NCI-H1436 treated with DMSO at 0.1 percent for 48 hours (cell line): ENCODE measurements around the gene UBE2H.
A peak's percentile ranks its signal among the peaks of the same experiment; 100 is the strongest.

Source experiments
- DNase-seq: peaks from one replicate; lab custom pipeline; 2025; lab: John Stamatoyannopoulos, UW

The UBE2H gene

DNA sequence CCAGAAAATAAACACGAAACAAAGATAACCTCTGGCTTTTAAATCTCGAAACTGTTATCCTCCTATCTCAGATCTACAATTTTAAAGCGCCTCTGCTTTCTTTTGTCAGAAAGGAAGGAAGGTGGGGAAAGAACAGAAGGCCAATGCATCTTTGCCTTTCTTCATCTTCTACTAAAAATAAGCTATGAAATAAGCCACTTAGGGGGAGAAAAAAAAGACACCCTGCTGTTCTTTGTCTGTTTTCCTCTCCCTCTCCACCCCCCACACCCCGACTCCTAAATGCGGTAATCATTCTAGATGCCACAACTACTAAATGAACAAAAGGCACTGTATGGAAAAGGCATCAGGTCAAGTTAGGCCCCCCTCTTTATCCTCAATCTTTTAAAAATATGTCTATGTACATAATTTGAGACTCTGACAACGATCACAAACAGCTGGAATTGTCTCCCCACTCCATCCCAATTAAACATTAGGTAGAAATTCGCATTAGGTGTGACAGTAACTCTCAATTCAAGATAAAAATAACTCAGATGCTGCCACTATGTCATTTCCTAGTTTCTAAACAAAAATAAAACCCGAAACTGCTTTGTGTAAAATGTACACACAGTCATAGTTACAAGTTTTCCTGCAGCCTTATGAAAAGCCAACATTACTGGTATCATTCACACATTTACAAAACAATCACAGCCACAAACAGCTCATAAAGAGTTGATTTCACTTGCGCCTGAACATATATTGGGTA, 2.4 kb downstream of the UBE2H start:
- no peak for DNase-seq

DNA sequence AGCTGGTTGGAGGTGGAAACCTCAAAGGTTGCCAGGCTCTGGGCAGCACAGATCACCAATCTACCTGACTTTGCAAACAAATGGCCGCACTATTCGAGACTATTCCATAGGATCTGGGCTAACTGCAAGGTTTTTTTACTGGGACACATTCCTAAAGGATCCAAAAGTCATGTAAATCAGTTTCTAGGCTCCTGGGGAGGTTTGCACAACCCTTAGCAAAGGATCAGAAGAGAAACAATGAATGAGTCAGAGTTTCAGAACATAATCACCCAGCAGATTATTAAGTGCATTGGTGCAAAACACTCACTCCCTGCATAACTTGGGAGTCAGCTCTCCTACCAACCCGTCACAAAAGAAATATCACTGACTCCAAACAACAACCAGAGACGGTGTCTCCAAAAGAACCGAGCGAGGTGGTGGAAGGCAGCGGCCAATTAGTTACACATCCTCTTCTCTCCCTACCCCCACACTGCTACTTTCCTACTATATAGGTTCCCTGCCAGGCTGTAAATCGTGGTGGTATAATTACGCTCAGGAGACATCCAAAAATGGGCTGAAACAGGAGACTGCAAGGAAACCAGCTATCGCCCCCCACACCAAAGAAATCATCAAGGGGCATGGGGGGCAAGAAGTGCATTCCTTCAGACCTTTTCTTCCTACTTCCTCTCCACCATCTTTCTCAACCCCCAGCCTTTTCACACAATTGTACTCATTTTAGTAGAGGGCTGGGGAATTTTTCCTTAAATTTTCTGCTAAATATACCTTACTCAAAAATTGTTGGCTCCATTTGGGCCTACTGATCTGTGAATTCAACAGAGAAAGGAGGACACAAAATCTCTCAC, 3.2 kb downstream of the UBE2H start:
- DNase-seq = no peak

DNA sequence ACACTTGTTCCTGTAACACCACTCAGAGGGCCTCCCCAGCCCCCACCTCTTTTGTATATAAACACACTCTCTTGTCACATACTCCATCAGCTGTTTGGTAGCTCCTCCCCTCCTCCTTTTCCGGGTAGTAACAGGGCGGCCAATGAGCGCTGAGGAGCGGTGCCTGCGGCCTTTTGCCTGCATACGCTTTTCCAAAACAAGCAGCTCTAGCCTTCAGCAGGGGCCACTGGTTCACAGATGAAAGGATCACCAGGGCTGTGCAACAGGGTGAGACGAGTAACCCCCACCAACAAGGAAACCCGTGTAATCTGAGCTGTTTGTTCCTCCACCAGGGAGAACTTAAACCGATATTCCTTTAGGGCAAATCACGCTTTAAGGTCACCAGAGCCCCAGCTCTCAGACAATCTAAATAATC, 3.9 kb downstream of the UBE2H start:
- peak; percentile 60 for DNase-seq

DNA sequence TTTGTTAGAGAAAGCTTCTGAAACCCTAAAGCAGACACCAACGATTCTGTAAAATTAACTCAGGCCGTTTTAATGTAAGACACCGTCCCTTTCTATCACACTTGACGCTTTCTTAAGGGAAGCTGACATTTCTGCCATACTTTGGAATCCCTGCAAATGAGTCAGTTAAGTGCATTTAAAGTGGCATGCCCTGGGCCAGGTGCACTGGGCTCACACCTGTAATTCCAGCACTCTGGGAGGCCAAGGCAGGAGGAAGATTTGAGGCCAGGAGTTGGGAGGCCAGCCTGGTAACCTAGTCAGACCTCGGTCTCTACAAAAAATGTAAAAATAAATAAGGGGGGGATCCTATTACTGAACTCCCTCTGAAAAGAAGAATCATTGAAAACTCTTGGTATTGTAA, 4.4 kb downstream of the UBE2H start:
- no peak for DNase-seq

DNA sequence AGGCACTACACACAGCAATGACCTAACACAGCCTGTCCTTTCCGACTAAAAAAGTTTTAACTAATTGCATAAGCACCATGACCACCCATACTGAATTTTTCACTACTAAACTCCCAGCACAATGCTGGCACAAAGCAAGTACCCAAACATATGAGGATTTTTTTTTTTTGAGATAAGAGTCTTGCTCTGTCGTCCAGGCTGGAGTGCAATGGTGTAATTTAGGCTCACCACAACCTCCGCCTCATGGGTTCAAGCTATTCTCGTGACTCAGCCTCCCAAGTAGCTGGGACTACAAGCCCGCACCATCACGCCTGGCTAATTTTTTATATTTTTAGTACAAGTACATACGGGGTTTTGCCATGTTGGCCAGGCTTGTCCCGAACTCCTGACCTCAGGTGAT, 5.1 kb downstream of the UBE2H start:
- no peak for DNase-seq

DNA sequence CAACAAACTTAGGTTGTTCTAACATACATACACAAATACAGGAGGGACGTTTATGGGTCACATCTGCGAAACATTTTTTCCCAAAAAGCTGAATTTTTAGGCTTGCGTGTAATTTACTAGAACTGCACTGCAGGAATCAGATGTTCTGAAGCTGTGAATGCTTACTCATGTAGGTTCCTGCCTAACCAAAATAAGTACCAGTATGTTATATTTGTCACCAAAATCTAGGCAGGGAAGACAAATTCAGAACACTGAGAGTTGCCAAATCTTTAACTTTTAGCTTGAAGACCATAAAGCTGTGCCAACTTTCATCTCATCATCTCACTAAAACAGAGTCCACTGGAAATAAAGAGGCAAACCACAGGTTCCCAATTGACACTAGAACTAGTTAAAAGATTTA, 5.7 kb downstream of the UBE2H start:
- no peak for DNase-seq

DNA sequence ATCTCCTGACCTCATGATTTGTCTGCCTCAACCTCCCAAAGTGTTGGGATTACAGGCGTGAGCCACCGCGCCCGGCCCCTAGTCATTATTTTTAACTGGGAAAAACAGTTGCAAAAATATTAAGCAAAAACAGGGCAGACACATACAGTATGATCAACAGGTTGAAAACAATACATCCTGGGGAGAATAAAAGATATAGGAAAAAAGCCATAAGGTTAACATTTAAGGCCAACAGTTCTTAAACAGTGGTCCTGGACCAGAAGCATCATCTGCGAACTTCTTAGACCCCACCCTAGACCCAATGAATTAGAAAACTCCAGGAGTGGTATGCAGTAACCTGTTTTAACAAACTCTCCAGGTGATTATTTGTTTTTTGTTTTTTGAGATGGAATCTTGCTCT, 6.5 kb downstream of the UBE2H start:
- no peak for DNase-seq

DNA sequence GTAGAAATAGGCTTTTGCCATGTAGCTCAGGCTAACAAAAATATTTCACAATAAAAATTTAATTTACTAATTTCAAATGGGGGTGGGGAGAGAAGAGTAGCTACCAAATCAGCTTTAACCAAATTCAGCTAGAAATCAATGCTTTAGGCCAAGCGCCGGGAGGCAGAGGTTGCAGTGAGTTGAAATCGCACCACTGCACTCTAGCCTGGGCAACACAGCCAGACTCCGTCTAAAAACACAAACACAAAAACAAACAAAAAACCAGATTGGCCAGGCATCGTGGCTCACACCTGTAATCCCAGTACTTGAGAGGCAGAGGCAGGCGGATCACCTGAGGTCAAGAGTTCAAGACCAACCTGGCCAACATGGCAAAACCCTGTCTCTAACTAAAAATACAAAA, 9.4 kb downstream of the UBE2H start:
- no peak for DNase-seq

DNA sequence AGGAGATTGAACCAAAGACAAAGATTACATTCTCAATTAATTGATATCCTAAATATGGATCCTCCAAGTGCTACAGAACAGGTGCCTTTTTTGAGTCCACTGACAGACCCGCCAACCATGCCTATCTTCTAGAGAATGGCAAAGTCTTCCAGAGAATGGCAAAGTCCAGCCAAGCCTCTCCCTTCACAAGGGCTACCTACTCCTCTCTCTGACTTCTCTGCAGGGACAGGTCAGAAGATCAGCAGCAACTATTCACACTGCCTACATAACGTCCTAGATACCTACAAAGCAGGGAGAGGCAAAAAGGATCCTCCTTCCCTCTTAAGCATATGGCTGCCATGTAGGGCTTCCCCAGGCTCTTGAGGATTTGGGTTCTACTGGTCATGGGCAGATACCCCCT, 12.4 kb downstream of the UBE2H start:
- DNase-seq = no peak

DNA sequence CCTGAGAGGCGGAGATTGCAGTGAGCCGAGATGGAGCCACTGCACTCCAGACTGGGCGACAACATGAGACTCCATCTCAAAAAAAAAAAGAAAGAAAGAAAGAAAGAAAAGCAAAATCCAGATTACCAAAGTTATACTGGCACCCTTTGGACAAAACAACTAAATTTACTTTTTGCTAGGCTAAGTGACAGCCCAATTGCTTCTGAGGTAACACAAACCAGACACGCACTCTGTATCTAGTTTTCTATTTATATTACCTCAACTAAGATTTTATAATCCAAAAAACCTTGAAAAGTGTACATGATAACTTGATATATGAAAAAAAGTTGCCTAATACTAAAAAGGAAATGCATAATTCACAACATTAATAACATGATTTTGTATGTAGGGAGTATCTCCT, 12.9 kb downstream of the UBE2H start:
- no peak for DNase-seq

DNA sequence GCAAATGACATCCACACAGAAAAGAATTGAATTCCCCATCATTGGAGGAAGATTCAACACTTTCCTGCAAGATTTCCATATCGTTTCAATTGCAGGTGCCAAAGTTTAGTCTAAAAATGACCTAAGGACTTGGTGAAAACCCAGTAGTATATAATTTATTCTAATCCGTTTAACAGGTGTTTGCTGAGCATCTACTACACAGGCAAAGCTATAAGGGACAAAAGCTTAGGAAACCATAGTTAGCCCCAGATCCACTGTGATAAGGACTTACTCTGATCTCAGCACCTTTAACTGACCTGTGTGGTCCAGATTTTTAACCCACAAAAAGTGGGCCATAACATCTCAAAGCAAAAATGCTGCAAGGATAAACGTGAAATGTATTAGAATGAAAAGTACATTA, 19.1 kb downstream of the UBE2H start:
- no peak for DNase-seq

DNA sequence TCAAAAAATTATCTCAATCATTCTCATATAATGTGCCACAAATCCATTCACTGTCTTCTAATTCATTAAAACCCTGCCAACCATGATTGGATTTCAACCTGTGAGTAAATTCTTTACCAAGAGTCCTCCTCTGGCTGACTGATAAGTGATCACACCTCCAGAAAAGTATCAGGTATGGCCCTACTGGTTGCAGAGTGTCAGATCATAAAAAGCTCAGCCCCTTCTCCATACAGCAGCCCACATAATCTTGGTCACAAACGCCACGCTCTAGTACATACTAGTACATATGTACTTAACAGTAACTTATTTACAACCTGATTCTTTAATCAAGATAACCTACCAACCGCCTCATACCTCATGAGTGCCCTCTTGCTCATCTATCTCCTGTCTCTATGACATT, 26.1 kb downstream of the UBE2H start:
- DNase-seq = no peak

DNA sequence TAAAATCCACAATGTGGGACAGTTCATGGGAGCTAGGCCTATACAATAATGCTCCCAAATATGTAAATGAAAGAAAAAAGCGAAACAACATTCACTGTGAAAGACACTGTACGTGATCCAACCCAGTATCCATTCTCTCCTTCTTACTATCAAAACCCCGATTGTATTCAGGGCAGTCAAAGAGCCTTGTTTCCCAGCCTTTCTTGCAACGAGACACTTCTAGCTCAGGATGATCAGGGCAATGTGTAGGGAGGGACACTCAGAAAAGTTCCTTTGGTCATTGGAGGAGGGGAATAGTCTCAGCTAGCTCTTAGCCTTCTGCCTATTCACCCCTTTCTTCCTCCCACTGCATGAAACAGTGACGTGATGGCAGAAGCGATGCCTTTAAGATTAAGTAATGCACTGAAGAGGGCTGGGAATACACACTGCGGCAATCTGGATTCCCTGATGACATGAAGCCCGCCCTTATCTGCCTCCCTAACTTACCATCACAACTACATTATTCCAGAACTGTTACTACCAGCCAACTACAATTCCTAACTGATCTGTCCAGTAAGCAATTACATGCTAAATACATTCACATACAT, 27.3 kb downstream of the UBE2H start:
- no peak for DNase-seq

DNA sequence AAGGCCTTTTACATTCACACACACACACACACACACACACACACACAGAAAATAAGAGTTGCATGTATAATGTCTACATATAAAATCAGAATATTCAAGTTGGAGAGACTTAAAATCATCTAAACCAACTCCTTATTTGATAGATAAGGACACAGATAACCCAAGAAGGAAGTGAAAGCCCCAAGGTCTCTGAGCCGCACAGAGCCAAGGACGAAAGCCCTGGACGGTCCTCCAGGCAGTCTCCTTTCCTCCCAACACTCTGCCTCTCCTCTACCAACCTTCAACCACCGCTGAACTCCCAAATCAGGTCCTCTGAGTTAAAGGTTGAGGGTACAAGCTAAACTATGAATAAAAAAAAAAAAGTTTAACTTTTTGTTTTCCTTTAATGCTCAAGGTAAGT, 28.2 kb downstream of the UBE2H start:
- DNase-seq = no peak

DNA sequence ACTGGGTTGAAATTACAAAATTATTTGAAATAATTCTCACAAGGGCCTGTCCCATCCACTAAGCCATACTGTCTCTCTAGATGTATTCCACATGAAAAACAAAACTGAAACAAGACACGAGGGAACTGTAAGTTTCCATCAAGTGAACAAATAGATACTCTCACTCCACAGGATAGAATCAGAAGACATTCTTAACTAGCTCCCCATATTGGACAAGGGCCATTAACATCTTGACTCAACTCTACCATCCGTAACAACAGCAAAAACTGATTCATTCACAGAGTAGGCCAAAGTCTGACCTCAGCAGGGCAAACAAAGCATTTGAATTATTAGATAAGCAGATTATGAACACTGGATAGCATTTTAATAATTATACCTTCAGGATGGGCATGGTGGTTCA, 29.1 kb downstream of the UBE2H start:
- DNase-seq = no peak

DNA sequence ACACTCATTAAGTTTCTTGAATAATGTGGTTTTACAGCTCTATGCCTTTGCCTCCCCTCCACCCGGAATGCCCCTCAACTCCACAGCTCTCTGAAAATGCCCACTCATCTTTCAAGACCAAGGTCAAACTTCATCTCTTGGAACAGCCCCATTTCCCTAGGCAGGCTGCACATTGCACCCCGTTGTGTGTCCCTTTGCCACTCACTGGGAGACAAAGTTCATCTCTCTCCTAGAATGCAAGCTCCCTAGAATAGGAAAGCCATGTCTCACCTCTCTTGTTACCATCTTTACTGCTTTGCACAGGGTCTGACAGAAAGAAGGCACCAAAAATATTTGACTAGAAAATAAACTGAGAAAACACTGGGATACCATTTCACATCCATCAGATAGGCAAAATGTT, 33.3 kb downstream of the UBE2H start:
- no peak for DNase-seq

DNA sequence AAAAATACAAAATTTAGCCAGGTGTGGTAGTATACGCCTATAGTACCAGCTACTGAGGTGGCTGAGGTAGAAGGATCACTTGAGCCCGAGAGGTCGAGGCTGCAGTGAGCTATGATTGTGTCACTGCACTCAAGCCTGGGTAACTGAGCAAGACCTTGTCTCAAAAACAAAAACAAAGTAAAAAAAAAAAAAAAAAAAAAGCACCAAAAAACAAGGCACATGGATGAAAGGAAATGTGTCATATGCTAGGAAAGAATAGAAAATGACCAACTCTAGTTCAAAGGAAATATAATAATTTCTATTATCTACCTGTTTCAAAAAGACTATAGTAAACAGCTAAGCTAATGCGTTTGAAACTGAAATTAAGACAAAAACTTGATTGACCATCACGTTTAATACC, 33.8 kb downstream of the UBE2H start:
- no peak for DNase-seq

DNA sequence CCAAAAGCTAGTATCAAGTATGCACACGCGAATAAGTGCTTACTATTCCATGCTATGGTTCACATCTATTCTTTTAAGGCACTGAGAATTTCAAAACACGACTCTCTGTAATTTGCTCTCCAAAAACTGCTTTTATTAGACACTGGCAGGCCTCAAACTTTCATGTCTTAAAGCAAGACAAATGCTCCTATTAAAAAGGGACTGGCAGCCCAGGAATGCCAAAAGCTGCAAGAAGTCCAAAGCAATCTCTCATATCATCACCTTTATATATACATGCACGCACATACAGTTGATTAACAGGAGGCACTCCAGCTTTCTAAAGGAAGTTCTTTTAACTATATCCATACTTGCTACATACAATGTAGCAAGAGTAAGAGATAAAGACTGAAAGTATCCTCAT, 34.8 kb downstream of the UBE2H start:
- DNase-seq = no peak

DNA sequence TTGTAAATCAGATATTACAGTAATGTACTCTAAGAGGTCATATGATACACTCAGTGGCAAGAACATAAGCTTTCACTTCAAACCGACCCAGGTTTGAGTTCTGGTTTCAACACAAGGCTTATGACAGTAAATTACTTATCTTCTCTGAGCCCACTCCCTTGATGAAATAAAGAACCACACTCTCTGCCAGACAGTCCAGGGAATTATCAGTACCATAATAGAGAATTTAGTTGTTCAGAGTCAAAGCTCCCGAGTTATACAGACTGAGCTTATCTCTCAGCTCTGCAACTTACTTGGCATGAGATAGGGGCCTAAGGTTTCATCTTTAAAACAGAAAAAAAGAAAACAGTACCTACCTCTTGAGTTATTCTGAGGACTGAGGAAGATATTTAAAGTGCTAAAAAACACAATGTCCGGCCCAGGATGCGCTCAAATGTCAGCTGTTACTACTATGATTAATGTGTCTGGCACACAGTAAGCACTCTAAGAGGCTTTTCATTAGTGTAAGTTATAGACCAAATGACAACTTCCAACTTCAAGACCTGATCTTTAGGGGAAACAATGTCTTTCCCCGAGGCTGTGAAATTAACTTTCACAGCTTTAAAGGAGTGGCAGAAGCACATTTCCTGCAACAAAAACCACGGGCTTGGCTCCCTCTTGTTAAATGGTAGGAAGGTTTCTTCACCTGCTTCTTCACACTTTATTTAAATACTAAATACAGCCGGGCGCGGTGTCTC, 38.1 kb downstream of the UBE2H start:
- no peak for DNase-seq

DNA sequence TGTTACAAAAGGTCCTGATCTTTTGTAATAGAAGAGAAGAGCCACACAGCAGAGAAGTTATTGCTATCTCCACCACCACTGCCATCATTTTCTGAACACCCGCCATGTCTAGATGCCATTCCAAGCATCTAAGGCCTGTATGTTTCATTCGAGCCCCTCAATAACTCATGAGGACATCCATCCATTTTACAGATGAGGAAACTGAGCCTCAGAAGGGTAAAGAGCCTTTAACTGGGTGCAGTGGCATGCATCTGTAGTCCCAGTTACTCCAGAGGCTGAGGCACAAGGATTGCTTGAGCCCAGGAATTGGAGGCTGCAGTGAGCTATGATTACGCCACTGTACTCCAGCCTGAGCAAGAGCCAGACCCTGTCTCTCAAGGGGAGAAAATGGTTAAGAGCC, 39.3 kb downstream of the UBE2H start:
- DNase-seq = no peak

DNA sequence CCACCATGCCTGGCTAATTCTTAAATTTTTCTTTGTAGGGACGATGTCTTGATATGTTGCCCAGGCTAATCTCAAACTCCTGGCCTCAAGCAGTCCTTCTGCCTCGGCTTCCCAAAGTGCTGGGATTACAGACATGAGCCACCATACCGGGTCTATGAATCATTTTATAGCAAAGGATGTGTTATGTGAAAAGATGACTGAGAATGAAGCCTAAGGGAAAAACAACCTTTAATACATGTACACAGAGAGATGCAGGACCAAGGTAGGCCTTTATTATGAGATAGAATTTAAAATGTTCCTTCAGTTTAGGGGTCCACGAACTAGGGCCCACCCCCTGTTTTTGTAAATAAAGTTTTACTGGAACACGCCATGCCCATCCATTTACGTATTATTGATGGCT, 41.0 kb downstream of the UBE2H start:
- DNase-seq = no peak

DNA sequence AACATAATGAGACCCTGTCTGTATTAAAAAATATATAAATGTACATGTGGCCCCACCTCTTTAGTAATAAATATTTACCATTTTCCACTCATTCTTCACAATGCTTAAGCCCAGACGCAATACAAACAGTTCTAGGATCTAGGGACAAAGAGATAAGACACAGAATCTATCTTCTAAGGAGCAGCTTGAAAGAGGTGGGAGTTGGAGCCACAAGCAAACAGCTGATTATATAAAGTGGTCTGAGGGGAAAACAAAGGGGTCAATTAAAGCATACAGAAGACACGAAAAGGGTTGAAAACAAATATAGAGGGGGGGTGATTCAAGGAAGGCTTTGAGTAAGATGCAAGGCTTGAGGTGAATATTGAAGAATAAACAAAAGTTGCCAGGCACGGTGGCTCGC, 43.1 kb downstream of the UBE2H start:
- no peak for DNase-seq

DNA sequence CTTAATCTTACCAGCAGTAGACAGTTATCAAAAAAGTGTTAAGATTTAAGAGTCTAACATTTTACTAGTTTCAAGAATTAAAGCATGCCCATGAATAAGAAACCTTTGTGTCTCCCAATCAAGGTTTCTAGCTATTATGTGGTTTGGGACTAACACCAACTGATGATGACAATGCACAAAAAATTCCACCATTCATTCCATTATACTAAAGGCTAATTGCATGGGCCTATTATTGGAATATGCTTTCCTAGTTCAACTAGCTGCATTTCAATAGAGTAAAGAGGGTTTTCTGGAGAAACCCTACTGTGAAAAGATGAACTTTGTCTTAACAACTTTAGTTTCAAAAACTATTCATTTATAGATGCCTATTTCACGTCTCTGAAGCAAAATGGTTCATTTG, 44.6 kb downstream of the UBE2H start:
- DNase-seq = no peak
